H1 (cell line): ENCODE results near the gene SLC7A9.

Experiments used
- CBX8 ChIP-seq: fragments of 300-800, 300-1000 bp; sonication (generic); IDR thresholded peaks from 2 replicates; pipeline ENCODE4 v1.7.1; 2016; ENCODE audit warnings: low read depth, low read length, borderline replicate concordance
- CHD1 ChIP-seq: IDR thresholded peaks from 2 replicates; pipeline ENCODE4 v1.6.1; 2012; ENCODE audit warnings: low read depth, low read length, improper control_type of control experiment
- CTCF ChIP-seq, 3 experiments: IDR thresholded peaks; 1 replicate in 2 of 3; 2 replicates in 1 of 3; pipeline versions ENCODE4 v1.5.1 to v1.6.1; 2011; ENCODE audit warnings: low read length in 3 of 3, mild to moderate bottlenecking in 3 of 3, inconsistent platforms in 2 of 3, low read depth in 1 of 3, moderate library complexity in 1 of 3; ENCODE audit not compliant: insufficient read depth in 1 of 3; ENCODE audit errors: control extremely low read depth in 1 of 3
- EP300 ChIP-seq, 2 experiments: IDR thresholded peaks; 1 replicate in 1 of 2; 2 replicates in 1 of 2; pipeline ENCODE4 v1.6.1; 2011 to 2012; ENCODE audit warnings: low read depth in 2 of 2, low read length in 2 of 2, mild to moderate bottlenecking in 2 of 2, borderline replicate concordance in 1 of 2, inconsistent platforms in 1 of 2, moderate library complexity in 1 of 2
- HDAC2 ChIP-seq, 2 experiments: fragments of 300-600 bp in 1 of 2; sonication (generic) in 1 of 2; IDR thresholded peaks; 2 replicates each; pipeline ENCODE4 v1.6.1; 2011 to 2012; ENCODE audit warnings: low read depth in 2 of 2, low read length in 2 of 2, mild to moderate bottlenecking in 2 of 2, moderate library complexity in 2 of 2, borderline replicate concordance in 1 of 2, inconsistent platforms in 1 of 2
- POLR2A ChIP-seq, 2 experiments: IDR thresholded peaks; 1 replicate in 1 of 2; 2 replicates in 1 of 2; pipeline ENCODE4 v1.6.1; 2011; ENCODE audit warnings: low read depth in 2 of 2, low read length in 2 of 2, mild to moderate bottlenecking in 2 of 2; ENCODE audit errors: control extremely low read depth in 1 of 2
- RFX5 ChIP-seq: IDR thresholded peaks from 2 replicates; pipeline ENCODE4 v1.6.1; 2011; ENCODE audit warnings: low read depth, low read length, improper control_type of control experiment, borderline replicate concordance
- SUZ12 ChIP-seq: fragments of 200-600 bp; sonication (generic); IDR thresholded peaks from 2 replicates; pipeline ENCODE4 v1.6.1; 2012; ENCODE audit warnings: mild to moderate bottlenecking, inconsistent platforms, low read length, moderate library complexity, mixed read lengths
- USF2 ChIP-seq: IDR thresholded peaks from 2 replicates; pipeline ENCODE4 v1.6.1; 2011; ENCODE audit warnings: low read length, improper control_type of control experiment
- YY1 ChIP-seq: IDR thresholded peaks from 2 replicates; pipeline ENCODE4 v1.6.1; 2011; ENCODE audit warnings: low read depth, mild to moderate bottlenecking, low read length

GRCh38 chr19:32863841-32864240 is 5.7 kb downstream of the SLC7A9 start:
- TF ChIP-seq CHD1, result no peak
- no peak for TF ChIP-seq CBX8
- TF ChIP-seq HDAC2 (IDR thresholded peaks at IDR 0.05; ENCODE audit: borderline replicate concordance in 1 of 2, low read depth in 2 of 2, low read length in 2 of 2), result no peak
- no peak for TF ChIP-seq POLR2A (IDR thresholded peaks at IDR 0.05; ENCODE audit: control extremely low read depth in 1 of 2, low read depth in 2 of 2, low read length in 2 of 2)
- TF ChIP-seq CTCF (IDR thresholded peaks at IDR 0.05; ENCODE audit: control extremely low read depth in 1 of 3, insufficient read depth in 1 of 3, low read depth in 1 of 3, low read length in 3 of 3), result no peak
- no peak for TF ChIP-seq YY1
- no peak for TF ChIP-seq SUZ12
- TF ChIP-seq USF2, result no peak
- no peak for TF ChIP-seq RFX5
- no peak for TF ChIP-seq EP300 (IDR thresholded peaks at IDR 0.05; ENCODE audit: borderline replicate concordance in 1 of 2, low read depth in 2 of 2, low read length in 2 of 2)
